Lung (tissue), 16 donors: ENCODE measurements around the gene PTP4A1. TPM values are rescaled to one million over a fixed set of nuclear protein-coding genes. Genes with fewer than 3 reads are reported as not detected.
"Not testable (repeated sequence)": the region's sequence is repeated elsewhere in the genome, so short reads cannot be mapped to it uniquely, and the experiment has no call there.

Source experiments
- ATAC-seq: fragments of 200-7000 bp; cut with Tn5 transposase; one replicate; pipeline ENCODE4 v1.9.1; 2020; ENCODE audit warnings: moderate number of reproducible peaks; ENCODE audit not compliant: insufficient read depth, low FRiP score
- DNase-seq, 3 donors: peaks; one replicate each; pipeline ENCODE4 v3.0.0-alpha.2; 2013 to 2017
- H3K27ac ChIP-seq, 2 donors: one replicate each; pipeline ENCODE4 v1.5.1; 2013; ENCODE audit warnings: mild to moderate bottlenecking in 2 of 2, moderate library complexity in 2 of 2, control low read depth in 1 of 2, inconsistent platforms in 1 of 2, low read depth in 1 of 2, low read length in 1 of 2
- H3K27me3 ChIP-seq, 3 donors: one replicate each; pipeline ENCODE4 v1.5.1; 2013; ENCODE audit warnings: low read length in 2 of 3; ENCODE audit not compliant: control insufficient read depth in 3 of 3, insufficient read depth in 3 of 3
- H3K36me3 ChIP-seq, 4 donors: one replicate each; pipeline ENCODE4 v1.5.1; 2013; ENCODE audit warnings: low read length in 4 of 4, mild to moderate bottlenecking in 1 of 4, moderate library complexity in 1 of 4; ENCODE audit not compliant: control insufficient read depth in 4 of 4, insufficient read depth in 4 of 4
- H3K4me1 ChIP-seq, 5 donors: one replicate each; pipeline ENCODE4 v1.5.1; 2013; ENCODE audit warnings: low read length in 5 of 5, mild to moderate bottlenecking in 2 of 5, moderate library complexity in 1 of 5; ENCODE audit not compliant: control insufficient read depth in 5 of 5, insufficient read depth in 5 of 5
- H3K4me3 ChIP-seq: one replicate; pipeline ENCODE4 v1.5.1; 2013; ENCODE audit warnings: mild to moderate bottlenecking, control low read depth, moderate library complexity
- H3K9ac ChIP-seq, 2 donors: one replicate each; pipeline ENCODE4 v1.5.1; 2013; ENCODE audit warnings: low read length in 2 of 2, control low read depth in 1 of 2; ENCODE audit not compliant: insufficient read depth in 1 of 2
- H3K9me3 ChIP-seq, 4 donors: one replicate each; pipeline ENCODE4 v1.5.1; 2013; ENCODE audit warnings: low read length in 3 of 4, mild to moderate bottlenecking in 1 of 4, moderate library complexity in 1 of 4; ENCODE audit not compliant: control insufficient read depth in 4 of 4, insufficient read depth in 3 of 4
- WGBS, 2 donors: extraction: QIAGEN DNeasy Blood & Tissue Kit; methylation state at CpG; one replicate each; pipeline ENCODE4 v1.1.7; 2013; 5-methylcytosine and 5-hydroxymethylcytosine counted together
- long read RNA-seq, 5 donors: transcript quantifications; one replicate each; lab custom pipeline, GENCODE V29; 2026
- polyA plus RNA-seq, 2 donors: library from polyadenylated mRNA; stranded (reverse); fragments of 200-250 nt; gene quantifications; one replicate each; pipeline ENCODE4 v1.2.1, GENCODE V29; 2013
- total RNA-seq, 2 donors: library from RNA; depleted of rRNA in 1 of 2; stranded (reverse); fragments of >200 nt in 1 of 2; gene quantifications; one replicate each; pipeline ENCODE4 v1.2.1, GENCODE V29; 2014 to 2021
- TF ChIP-seq, protein P1 (sequence below): IDR thresholded peaks from 2 replicates; pipeline ENCODE4 v1.5.1; 2012; ENCODE audit warnings: mild to moderate bottlenecking; ENCODE audit errors: control extremely low read depth, extremely low read depth
- donor health status: control.
- donor health status: control.
- donor health status: Bipolar disorder and iron deficiency.
- donor health status: healthy.
- donor health status: DM: yes; HTN: yes; CAD: no.

PTP4A1 gene
- total RNA-seq: 100 to 1,000 TPM in 1 of 2 donors, 10 to 100 TPM in 1; 65.9 to 359 TPM
- 10 to 100 TPM; 30.4 to 34.6 TPM for polyA plus RNA-seq
- long read RNA-seq, donor 1, partial matches to known transcripts: 8 of 11 reads
- long read RNA-seq, donor 1, other reads (novel, unspliced or antisense): 0 of 11 reads
- long read RNA-seq, donor 2, transcript PTP4A1-203 (5 exons, 2,203 nt): major isoform, 9 of 46 reads
- long read RNA-seq, donor 2, partial matches to known transcripts: 37 of 46 reads
- long read RNA-seq, donor 2, other reads (novel, unspliced or antisense): 0 of 46 reads
- long read RNA-seq, donor 3, transcript PTP4A1-203 (5 exons, 2,203 nt): major isoform, 8 of 8 reads
- long read RNA-seq, donor 3, partial matches to known transcripts: 0 of 8 reads
- long read RNA-seq, donor 3, other reads (novel, unspliced or antisense): 0 of 8 reads
- long read RNA-seq, donor 4, partial matches to known transcripts: 15 of 17 reads
- long read RNA-seq, donor 4, other reads (novel, unspliced or antisense): 0 of 17 reads
- long read RNA-seq, donor 5, transcript PTP4A1-203 (5 exons, 2,203 nt): major isoform, 9 of 9 reads
- long read RNA-seq, donor 5, partial matches to known transcripts: 0 of 9 reads
- long read RNA-seq, donor 5, other reads (novel, unspliced or antisense): 0 of 9 reads

DNA sequence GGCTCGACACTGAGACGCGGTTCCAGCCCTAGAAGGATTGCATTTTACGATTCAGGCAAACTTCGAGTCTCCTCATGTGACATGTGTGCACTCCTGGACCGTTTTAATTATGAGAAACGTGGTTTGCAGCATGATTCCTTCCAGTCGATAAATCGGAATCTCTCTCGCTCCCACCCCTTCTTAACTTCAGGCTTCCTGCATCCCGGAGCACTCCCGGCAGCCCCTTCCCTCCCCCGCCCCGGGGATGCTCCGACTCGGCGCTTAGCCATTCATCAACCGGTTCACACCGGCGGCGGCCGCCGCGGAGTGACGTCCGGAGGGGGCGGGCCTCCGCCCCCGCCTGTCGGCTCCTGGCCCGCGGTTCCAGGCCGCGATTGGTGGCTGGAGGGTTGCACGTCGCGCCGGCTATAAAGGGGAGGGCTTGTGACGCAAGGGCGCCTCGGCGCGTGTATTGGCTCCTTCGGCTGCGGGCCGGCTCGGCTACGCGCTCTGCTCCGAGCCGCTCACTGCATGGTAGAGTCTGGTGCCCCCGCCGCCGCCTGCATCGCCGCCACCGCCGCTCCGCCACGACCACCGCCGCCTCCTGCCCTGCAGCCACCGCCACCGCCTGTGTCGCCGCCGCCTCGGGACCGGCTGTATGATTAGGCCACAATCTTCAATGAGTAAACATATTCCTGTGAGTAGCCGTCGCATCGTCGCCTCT lies at the start of gene PTP4A1, which contains the start of gene LOC128125822:
Gene PTP4A1 (plus strand): TSS at position 437 of the 703 bp plus-strand sequence. CDS start 4,401 bp downstream, outside the sequence.
Gene LOC128125822 (plus strand): TSS at position 437 of the 703 bp plus-strand sequence.
- peak; percentile 91 for ATAC-seq

DNA sequence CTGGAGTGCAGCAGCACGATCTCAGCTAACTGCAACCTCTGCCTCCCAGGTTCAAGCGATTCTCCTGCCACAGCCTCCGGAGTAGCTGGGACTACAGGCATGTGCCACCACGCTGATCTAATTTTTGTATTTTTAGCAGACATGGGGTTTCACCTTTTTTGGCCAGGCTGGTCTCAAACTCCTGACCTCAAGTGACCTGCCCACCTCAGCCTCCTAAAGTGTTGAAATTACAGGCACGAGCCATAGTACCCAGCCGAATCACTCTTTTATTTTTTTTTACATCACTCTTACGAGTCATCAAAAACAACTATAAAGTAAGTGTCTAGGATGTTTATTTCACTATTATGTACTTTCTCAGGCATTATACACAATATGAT lies 49.4 kb upstream of the PTP4A1 start:
- H3K4me1 ChIP-seq, DNase-seq, ATAC-seq, H3K27me3 ChIP-seq, H3K27ac ChIP-seq, H3K36me3 ChIP-seq, H3K9ac ChIP-seq, H3K4me3 ChIP-seq, H3K9me3 ChIP-seq: not testable (repeated sequence)
- WGBS, 2 donors: 87 to 93% methylated on average over 7 of the region's 7 CpGs

More for the DNA sequence above, at the start of gene PTP4A1, which contains the start of gene LOC128125822:
- H3K27ac ChIP-seq: peak within 1 kb of the TSS; percentile 92 to 100
- no peaks in the 10 kb centered on the region for H3K9me3 ChIP-seq
- H3K27me3 ChIP-seq: no peaks in the 10 kb centered on the region
- peaks cover 0 to 7% (median 2%) of the 10 kb centered on the region in 4 donors for H3K36me3 ChIP-seq
- peak within 1 kb of the TSS; percentile 85 to 96 for H3K9ac ChIP-seq
- H3K4me1 ChIP-seq: peaks cover 0 to 13% (median 3%) of the 10 kb centered on the region in 5 donors
- TF ChIP-seq, protein P1, sequence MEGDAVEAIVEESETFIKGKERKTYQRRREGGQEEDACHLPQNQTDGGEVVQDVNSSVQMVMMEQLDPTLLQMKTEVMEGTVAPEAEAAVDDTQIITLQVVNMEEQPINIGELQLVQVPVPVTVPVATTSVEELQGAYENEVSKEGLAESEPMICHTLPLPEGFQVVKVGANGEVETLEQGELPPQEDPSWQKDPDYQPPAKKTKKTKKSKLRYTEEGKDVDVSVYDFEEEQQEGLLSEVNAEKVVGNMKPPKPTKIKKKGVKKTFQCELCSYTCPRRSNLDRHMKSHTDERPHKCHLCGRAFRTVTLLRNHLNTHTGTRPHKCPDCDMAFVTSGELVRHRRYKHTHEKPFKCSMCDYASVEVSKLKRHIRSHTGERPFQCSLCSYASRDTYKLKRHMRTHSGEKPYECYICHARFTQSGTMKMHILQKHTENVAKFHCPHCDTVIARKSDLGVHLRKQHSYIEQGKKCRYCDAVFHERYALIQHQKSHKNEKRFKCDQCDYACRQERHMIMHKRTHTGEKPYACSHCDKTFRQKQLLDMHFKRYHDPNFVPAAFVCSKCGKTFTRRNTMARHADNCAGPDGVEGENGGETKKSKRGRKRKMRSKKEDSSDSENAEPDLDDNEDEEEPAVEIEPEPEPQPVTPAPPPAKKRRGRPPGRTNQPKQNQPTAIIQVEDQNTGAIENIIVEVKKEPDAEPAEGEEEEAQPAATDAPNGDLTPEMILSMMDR: no peak
- whole genome bisulfite sequencing, 2 donors: 0% methylated on average over 71 to 73 of the region's 73 CpGs
- peak; percentile 97 to 99 (median 98) for DNase-seq
- H3K4me3 ChIP-seq: peak within 1 kb of the TSS; percentile 99

DNA sequence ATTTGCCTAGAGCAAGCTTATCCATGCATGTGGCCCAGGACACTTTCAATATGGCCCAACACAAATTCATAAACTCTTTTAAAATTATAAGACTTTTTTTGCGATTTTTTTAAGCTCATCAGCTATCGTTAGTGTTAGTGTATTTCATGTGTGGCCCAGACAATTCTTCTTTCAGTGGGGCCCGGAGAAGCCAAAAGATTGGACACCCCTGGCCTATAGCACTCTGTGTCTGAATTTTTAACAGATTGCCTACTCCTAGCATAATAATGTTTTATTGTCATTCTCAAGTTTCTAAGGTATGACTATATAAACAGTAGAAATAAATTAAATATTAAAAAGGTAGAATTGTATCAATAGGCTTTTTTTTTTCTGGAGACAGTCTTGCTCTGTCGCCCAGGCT lies 48.6 kb upstream of the PTP4A1 start:
- H3K4me3 ChIP-seq: no peak overlapping the region
- no peaks in the 10 kb centered on the region for H3K9me3 ChIP-seq
- H3K36me3 ChIP-seq: no peaks in the 10 kb centered on the region
- 95 to 98% methylated on average over 4 of the region's 4 CpGs for WGBS, 2 donors
- no peak for DNase-seq
- H3K4me1 ChIP-seq: peaks cover 0 to 1% (median 0%) of the 10 kb centered on the region in 5 donors
- H3K27me3 ChIP-seq: no peaks in the 10 kb centered on the region
- no peak for ATAC-seq
- H3K27ac ChIP-seq: no peak overlapping the region
- H3K9ac ChIP-seq: no peak overlapping the region
- TF ChIP-seq, protein P1: no peak
